ENCODE measurements around the gene NAB1. TPM values are rescaled to one million over a fixed set of nuclear protein-coding genes. Genes with fewer than 3 reads are reported as not detected.

Gene NAB1
- total RNA-seq, 1 experiment from 2014 or later: 36.9 TPM

GRCh38 chr2:190720691-190721090, 71.8 kb downstream of the NAB1 start:
- no peak overlapping the region for H2BK20ac ChIP-seq (ENCODE audit: low read depth, low read length, poor library complexity, severe bottlenecking)
- no peak overlapping the region for H2BK5ac ChIP-seq (ENCODE audit: insufficient read length, low read length)
- H3K79me1 ChIP-seq (ENCODE audit: insufficient read depth, low read depth, low read length, poor library complexity, severe bottlenecking): no peaks in the 10 kb centered on the region
- TF ChIP-seq CTCF (conservative IDR thresholded peaks at IDR 0.05): no peak
- no peak overlapping the region for H2AFZ ChIP-seq (ENCODE audit: low read length)
- H3K9me3 ChIP-seq (ENCODE audit: control insufficient read depth, low read depth, low read length): no peaks in the 10 kb centered on the region
- no peak overlapping the region for H2BK12ac ChIP-seq (ENCODE audit: insufficient read length, low read depth, low read length)
- H4K8ac ChIP-seq (replicated peaks; ENCODE audit: insufficient read length, low read depth, low read length): no peak overlapping the region
- H3K56ac ChIP-seq (ENCODE audit: insufficient read length, low read depth, low read length): no peak overlapping the region
- H3K4me1 Mint-ChIP-seq: peaks cover 0 to 7% of the 10 kb centered on the region in 2 experiments; a peak in 2 of 4 replicates
- no peak for DNase-seq
- H3K9ac ChIP-seq (ENCODE audit: extremely low read depth, insufficient read length, low read length): no peak overlapping the region
- H4K20me1 ChIP-seq (ENCODE audit: control insufficient read depth, insufficient read depth, insufficient read length): no peaks in the 10 kb centered on the region
- no peak overlapping the region for H3K4me2 ChIP-seq (ENCODE audit: insufficient read depth, insufficient read length, low read length)
- peaks cover 2 to 5% of the 10 kb centered on the region in 2 experiments; a peak in 1 of 5 replicates for H3K9me3 Mint-ChIP-seq
- no peak overlapping the region for H3T11ph ChIP-seq (ENCODE audit: low read length)
- no peak overlapping the region for H3K18ac ChIP-seq (ENCODE audit: insufficient read length, low read depth, low read length)
- H3K23ac ChIP-seq (ENCODE audit: insufficient read length, low read depth, low read length): no peak overlapping the region
- WGBS (ENCODE audit: extremely low coverage, insufficient read length, low lambda C conversion rate): no CpG with 5 or more reads among the region's 1 CpG
- H2AK5ac ChIP-seq (ENCODE audit: insufficient read length, low read length): no peak overlapping the region
- H2BK15ac ChIP-seq (ENCODE audit: low read depth, low read length): no peak overlapping the region
- no peak overlapping the region for H4K91ac ChIP-seq (ENCODE audit: insufficient read length, low read depth, low read length)
- H3K27me3 ChIP-seq (ENCODE audit: insufficient read depth, low read length): no peaks in the 10 kb centered on the region
- no peaks in the 10 kb centered on the region for H3K4me1 ChIP-seq (ENCODE audit: insufficient read depth, low read length)
- no peak overlapping the region for H3K4ac ChIP-seq (ENCODE audit: low read depth, low read length)
- H3K27me3 Mint-ChIP-seq (ENCODE audit: low read depth): no peaks in the 10 kb centered on the region
- no peak overlapping the region for H2BK120ac ChIP-seq (ENCODE audit: low read depth, low read length, poor library complexity, severe bottlenecking)
- H3K36me3 Mint-ChIP-seq (ENCODE audit: insufficient read depth in 1 of 3, low read depth in 3 of 3): peaks cover 0 to 6% (median 0%) of the 10 kb centered on the region in 3 experiments; a peak in 2 of 7 replicates
- H3K27ac Mint-ChIP-seq: no peak overlapping the region
- no peak overlapping the region for H3K27ac ChIP-seq (ENCODE audit: insufficient read length, low read depth, low read length)
- H3K79me2 ChIP-seq (ENCODE audit: insufficient read depth, low read length): no peaks in the 10 kb centered on the region
- H3K4me3 Mint-ChIP-seq: no peak overlapping the region
- H3K23me2 ChIP-seq (ENCODE audit: insufficient read length, low read depth, low read length, poor library complexity, severe bottlenecking): no peaks in the 10 kb centered on the region
- no peak overlapping the region for H3K14ac ChIP-seq (ENCODE audit: insufficient read depth, low read length)
- no peak overlapping the region for H4K5ac ChIP-seq (ENCODE audit: insufficient read length, low read depth, low read length)
